Activated naive CD8-positive, alpha-beta T cell treated with anti-CD3 and anti-CD28 coated beads, Interleukin-2, amount 50 U/mL, for 24 hours (primary cell): ENCODE measurements around the gene DQX1.

Experiments used
- ATAC-seq: fragments of 150-1000 bp; cut with Tn5 transposase; one replicate; pipeline ENCODE4 v1.10.0; 2021
- DNase-seq: peaks from one replicate; pipeline ENCODE4 v3.0.0; 2021
- H3K27ac Mint-ChIP-seq: one replicate; pipeline ENCODE4 v1.8.0; 2021; ENCODE audit warnings: mild to moderate bottlenecking, mixed read lengths
- H3K27me3 Mint-ChIP-seq: one replicate; pipeline ENCODE4 v1.8.0; 2021; ENCODE audit warnings: mixed read lengths
- H3K36me3 Mint-ChIP-seq: one replicate; pipeline ENCODE4 v1.8.0; 2021; ENCODE audit warnings: low read depth, mixed read lengths
- H3K4me1 Mint-ChIP-seq: one replicate; pipeline ENCODE4 v1.8.0; 2021; ENCODE audit warnings: mixed read lengths
- H3K4me3 Mint-ChIP-seq: one replicate; pipeline ENCODE4 v1.8.0; 2021; ENCODE audit warnings: mild to moderate bottlenecking, moderate library complexity, mixed read lengths
- H3K9me3 Mint-ChIP-seq: one replicate; pipeline ENCODE4 v1.8.0; 2021; ENCODE audit warnings: mixed read lengths

DQX1 gene

GRCh38 chr2:74530239-74531187, 4.5 kb upstream of the DQX1 start:
- peaks cover 57% of the 10 kb centered on the region for H3K36me3 Mint-ChIP-seq
- peak overlapping the region; percentile 84 for H3K27ac Mint-ChIP-seq
- no peaks in the 10 kb centered on the region for H3K27me3 Mint-ChIP-seq
- peak; percentile 22 for ATAC-seq
- peaks cover 46% of the 10 kb centered on the region for H3K4me1 Mint-ChIP-seq
- H3K4me3 Mint-ChIP-seq, result peak overlapping the region; percentile 94
- H3K9me3 Mint-ChIP-seq, result no peaks in the 10 kb centered on the region
- peak; percentile 55 for DNase-seq

DNA sequence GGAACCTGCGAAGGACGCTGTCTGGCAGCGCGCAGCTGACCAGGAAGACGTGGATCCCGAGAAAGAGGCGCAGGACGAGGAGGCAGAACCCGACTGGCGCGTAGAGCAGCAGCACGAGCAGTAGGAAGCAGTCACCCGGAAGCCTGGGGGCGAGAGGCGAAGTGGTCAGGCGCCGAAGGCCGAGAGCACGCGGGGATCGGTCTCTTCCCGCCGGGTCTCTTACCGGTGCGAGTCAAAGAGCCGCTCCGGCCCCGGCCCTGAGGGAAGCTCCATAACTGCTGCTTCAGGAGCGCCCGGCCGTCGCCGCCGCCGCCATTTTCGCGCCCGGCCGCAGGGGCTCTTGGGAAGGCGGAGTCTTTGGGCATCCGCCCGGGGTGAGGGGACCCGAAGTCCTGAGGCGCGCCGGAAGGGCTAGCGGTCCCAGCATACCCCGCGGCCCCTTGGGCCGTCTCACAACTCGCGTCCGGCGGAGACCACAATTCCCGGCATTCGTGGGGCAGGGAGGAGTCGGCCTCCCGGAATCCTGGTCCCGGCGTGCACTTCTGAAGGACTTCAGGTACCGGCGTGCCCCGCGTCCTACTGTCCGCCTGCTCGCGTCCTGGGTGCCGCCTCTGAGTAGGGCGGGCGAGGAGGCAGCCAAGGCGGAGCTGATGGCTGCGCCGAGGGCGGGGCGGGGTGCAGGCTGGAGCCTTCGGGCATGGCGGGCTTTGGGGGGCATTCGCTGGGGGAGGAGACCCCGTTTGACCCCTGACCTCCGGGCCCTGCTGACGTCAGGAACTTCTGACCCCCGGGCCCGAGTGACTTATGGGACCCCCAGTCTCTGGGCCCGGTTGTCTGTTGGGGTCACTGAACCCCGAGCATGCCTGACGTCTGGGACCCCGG, 3.6 kb upstream of the DQX1 start, which contains the start of the genes AUP1 and HTRA2:
Gene AUP1, minus strand, starts transcription at position 350 of the 882 bp plus-strand sequence. Its CDS starts 77 bp downstream, at position 273.
Gene HTRA2, plus strand, starts transcription at position 577 of the 882 bp plus-strand sequence. Its CDS starts 74 bp downstream, at position 651.
- H3K4me3 Mint-ChIP-seq, result peak within 1 kb of the TSS; percentile 94
- peak within 1 kb of the TSS; percentile 93 for H3K27ac Mint-ChIP-seq

GRCh38 chr2:74528600-74529356, 2.7 kb upstream of the DQX1 start:
- no peaks in the 10 kb centered on the region for H3K9me3 Mint-ChIP-seq
- H3K4me1 Mint-ChIP-seq, result peaks cover 46% of the 10 kb centered on the region
- peaks cover 57% of the 10 kb centered on the region for H3K36me3 Mint-ChIP-seq
- DNase-seq (no peak), ATAC-seq (peak; percentile 1)
- H3K27me3 Mint-ChIP-seq, result no peaks in the 10 kb centered on the region
- peak overlapping the region; percentile 93 for H3K27ac Mint-ChIP-seq
- H3K4me3 Mint-ChIP-seq, result peak overlapping the region; percentile 94

More for the DNA sequence above, 3.6 kb upstream of the DQX1 start, which contains the start of the genes AUP1 and HTRA2:
- DNase-seq (peak; percentile 93), ATAC-seq (peak; percentile 92)
- Mint-ChIP-seq H3K4me1 (peaks cover 46% of the 10 kb centered on the region), H3K27me3 (no peaks in the 10 kb centered on the region), H3K36me3 (peaks cover 57% of the 10 kb centered on the region), H3K9me3 (no peaks in the 10 kb centered on the region)

DNA sequence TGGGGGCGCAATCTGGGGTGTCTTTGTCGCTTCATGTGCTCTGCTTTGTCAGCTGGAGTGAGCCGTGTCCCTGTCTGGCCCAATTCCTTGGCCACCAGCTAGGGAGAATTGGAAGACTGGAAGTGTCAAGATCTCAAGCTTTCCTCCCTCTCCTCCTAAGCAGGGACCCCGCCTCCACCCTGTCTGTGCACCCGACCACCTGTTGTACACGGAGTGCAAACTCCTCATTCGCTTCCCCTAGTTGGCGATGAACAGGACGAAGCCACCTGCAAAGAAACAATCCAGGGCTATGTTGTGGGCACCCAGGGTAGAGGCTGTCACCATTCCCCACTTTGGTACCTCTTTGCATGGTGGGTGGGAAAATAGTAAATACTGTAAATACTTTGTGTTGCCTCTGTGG, 1.7 kb upstream of the DQX1 start:
- Mint-ChIP-seq H3K36me3 (peaks cover 54% of the 10 kb centered on the region), H3K9me3 (no peaks in the 10 kb centered on the region), H3K4me1 (peaks cover 46% of the 10 kb centered on the region), H3K27me3 (no peaks in the 10 kb centered on the region), H3K4me3 (peak overlapping the region; percentile 94), H3K27ac (peak overlapping the region; percentile 93)
- ATAC-seq, result no peak
- DNase-seq, result no peak

DNA sequence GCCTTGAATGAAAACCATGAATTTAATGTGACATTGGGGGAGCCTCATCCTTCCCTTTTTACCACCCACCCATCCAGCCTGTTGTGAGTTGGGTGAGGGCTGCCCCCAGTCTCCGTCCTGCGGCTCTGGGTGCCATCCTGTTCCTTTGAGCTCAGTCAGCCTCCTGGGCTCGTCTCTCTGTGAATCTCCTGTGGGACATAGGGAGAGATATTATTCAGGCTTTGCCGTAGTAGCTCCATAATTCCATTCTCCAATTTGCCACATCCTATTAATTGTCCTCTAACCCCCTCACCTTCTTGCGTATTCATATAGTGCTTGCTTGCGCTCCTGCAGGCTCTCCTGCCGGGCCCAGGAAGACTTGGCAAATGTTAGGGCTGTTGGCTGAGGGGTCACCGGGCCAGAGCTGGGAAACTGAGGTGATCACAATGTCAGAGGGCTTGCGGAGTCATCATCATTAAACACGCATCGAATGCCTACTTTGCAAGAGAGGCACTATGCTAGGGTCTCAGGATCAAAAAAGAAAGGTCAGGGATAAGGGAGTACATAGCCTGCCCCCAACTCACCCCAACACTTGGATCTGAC, 709 bp upstream of the DQX1 start:
- Mint-ChIP-seq H3K36me3 (peaks cover 45% of the 10 kb centered on the region), H3K27ac (peak overlapping the region; percentile 34), H3K4me3 (no peak overlapping the region), H3K4me1 (peaks cover 38% of the 10 kb centered on the region), H3K9me3 (no peaks in the 10 kb centered on the region), H3K27me3 (peaks cover 2% of the 10 kb centered on the region)
- ATAC-seq (no peak), DNase-seq (no peak)

DNA sequence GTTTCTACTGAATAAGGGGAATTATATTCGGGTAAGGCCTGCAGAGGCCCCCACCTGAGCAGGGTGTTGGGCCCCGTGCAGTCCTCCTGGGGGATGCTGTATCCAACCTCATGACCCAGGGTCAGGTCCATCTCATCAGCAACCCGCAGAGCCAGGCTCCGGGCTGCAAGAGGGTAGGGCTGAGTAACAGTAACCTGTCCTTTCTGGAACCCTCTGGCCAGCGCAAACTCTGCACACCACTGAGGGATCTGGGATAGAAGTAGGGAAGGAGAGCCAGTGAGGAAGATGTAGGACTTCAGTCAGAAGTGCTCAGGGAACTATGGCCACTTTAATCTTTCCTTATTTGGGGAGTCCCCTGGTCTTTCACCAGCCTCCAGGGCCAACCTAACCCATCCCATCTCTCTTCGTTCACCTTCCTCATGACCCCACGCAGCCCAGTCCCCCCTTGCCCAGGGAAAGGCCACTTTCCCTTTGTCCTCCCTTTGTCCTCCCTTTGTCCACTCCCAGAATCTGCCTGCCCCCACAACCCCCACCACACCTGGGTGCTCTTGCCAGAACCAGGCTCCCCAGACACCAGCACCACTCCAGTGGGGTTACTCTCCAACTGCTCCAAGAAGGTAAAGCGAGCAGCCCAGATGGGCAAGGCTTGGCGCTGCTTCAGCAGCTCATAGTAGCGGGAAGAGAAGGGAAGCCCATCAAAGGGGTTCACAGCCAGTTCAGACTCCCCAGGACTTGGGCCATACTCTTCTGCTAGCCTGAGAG, 895 bp downstream of the DQX1 start:
- Mint-ChIP-seq H3K27me3 (peaks cover 7% of the 10 kb centered on the region), H3K4me1 (peaks cover 27% of the 10 kb centered on the region), H3K4me3 (no peak overlapping the region), H3K9me3 (no peaks in the 10 kb centered on the region), H3K36me3 (peaks cover 36% of the 10 kb centered on the region), H3K27ac (no peak overlapping the region)
- DNase-seq (no peak), ATAC-seq (no peak)

DNA sequence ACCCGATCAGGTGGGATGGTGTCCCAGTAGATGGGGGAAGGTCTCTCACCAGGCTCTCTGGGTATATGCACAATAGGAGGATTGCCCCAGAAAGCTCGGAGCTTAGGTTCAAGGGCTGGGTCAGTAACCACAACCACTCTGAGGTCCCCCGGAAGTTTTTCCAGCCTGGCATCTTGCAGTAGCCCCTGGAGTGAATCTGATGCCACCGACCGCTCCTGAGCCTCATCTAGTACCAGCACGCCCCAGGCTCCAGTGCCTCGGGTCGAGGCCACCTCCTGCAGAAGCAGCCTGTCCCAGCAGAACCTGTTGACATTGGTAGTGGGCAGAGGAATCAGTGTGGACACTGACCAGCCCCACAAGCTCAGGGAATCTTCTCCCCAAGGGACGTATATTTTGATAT, 2.0 kb downstream of the DQX1 start:
- H3K36me3 Mint-ChIP-seq, result peaks cover 34% of the 10 kb centered on the region
- DNase-seq (no peak), ATAC-seq (no peak)
- H3K9me3 Mint-ChIP-seq, result no peaks in the 10 kb centered on the region
- no peak overlapping the region for H3K4me3 Mint-ChIP-seq
- no peak overlapping the region for H3K27ac Mint-ChIP-seq
- H3K4me1 Mint-ChIP-seq, result peaks cover 27% of the 10 kb centered on the region
- H3K27me3 Mint-ChIP-seq, result peaks cover 15% of the 10 kb centered on the region

GRCh38 chr2:74522516-74522915, 3.5 kb downstream of the DQX1 start:
- Mint-ChIP-seq H3K27me3 (peaks cover 29% of the 10 kb centered on the region), H3K9me3 (no peaks in the 10 kb centered on the region), H3K4me3 (no peak overlapping the region), H3K4me1 (peaks cover 14% of the 10 kb centered on the region), H3K36me3 (peaks cover 19% of the 10 kb centered on the region), H3K27ac (no peak overlapping the region)
- no peak for ATAC-seq
- no peak for DNase-seq

DNA sequence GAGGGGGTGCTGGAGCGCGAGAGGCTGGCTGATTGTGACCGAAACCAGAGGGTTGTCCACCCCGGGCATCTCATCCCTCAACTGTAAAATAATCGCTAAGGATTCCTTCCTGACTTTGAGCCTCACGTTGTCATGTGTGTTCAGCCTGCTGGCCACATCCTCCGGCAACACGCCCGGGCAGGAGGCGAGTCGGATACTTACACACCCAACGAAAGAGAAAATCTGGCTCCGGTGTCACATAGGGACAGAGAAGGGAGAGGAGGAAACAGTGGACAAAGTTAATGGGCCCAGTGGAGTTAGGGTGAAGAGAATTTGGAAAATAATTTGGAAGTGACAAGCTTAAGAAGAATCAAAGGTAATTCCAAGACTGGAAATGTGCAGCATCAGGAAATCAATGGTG, 9.4 kb downstream of the DQX1 start:
- H3K27ac Mint-ChIP-seq, result no peak overlapping the region
- peaks cover 20% of the 10 kb centered on the region for H3K4me1 Mint-ChIP-seq

DNA sequence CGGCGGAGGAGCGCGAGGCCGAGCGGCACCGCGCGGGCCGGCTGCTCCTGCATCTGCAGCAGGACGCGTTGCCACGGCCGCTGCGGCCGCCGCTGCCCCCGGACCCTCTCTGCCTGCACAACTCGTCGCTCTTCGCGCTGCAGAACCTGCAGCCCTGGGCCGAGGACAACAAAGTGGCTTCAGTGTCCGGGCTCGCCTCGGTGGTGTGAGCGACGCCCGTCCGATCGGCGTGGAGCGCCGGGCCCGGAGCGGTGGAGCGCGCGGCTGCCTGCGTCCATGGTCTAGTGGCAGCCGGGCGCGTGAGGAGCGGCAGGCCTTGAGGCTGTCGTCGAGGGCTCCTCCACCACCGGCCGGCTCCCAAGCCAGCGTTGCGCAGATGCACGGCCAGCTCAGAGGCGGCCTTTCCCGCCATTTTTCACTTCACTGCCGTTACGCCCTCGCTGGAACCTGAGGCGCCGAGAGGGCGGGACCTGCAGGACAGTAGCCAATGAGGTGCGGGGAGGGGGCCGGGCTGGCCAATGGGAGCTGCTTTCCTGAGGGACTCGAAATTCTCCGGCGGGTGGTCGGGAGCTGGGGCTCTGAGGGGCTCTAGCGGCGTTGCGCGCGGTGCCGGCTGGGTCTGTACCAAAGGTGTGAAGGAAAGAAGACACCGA, 9.9 kb downstream of the DQX1 start:
- Mint-ChIP-seq H3K4me1 (peaks cover 20% of the 10 kb centered on the region), H3K9me3 (no peaks in the 10 kb centered on the region), H3K4me3 (peak overlapping the region; percentile 51), H3K36me3 (peaks cover 8% of the 10 kb centered on the region), H3K27ac (no peak overlapping the region), H3K27me3 (peaks cover 78% of the 10 kb centered on the region)
- ATAC-seq, result peak; percentile 59
- DNase-seq, result peak; percentile 73

More for the DNA sequence above, 9.4 kb downstream of the DQX1 start:
- Mint-ChIP-seq H3K27me3 (peaks cover 73% of the 10 kb centered on the region), H3K36me3 (peaks cover 8% of the 10 kb centered on the region), H3K9me3 (no peaks in the 10 kb centered on the region), H3K4me3 (peak overlapping the region; percentile 51)
- ATAC-seq, result no peak
- no peak for DNase-seq

- H3K27me3 Mint-ChIP-seq, result peaks cover 82% of the 10 kb centered on the region
- H3K27ac Mint-ChIP-seq, result no peak overlapping the region
- H3K9me3 Mint-ChIP-seq, result no peaks in the 10 kb centered on the region
- H3K36me3 Mint-ChIP-seq, result peaks cover 8% of the 10 kb centered on the region
- H3K4me3 Mint-ChIP-seq, result peak overlapping the region; percentile 59
- peaks cover 23% of the 10 kb centered on the region for H3K4me1 Mint-ChIP-seq
- DNase-seq, result peak; percentile 20
- ATAC-seq, result no peak
Measured at GRCh38 chr2:74515271-74515980, 10.6 kb downstream of the DQX1 start.
